Thyroid gland (tissue), 4 donors: ENCODE data around the gene CAVIN2. TPM values are rescaled to one million over a fixed set of nuclear protein-coding genes. Genes with fewer than 3 reads are reported as not detected.

Source experiments
- DNase-seq, 2 donors: peaks; one replicate each; pipeline ENCODE4 v3.0.0-alpha.2; 2019
- H3K27ac ChIP-seq, 3 donors: fragments of 200-600 bp; sonication (generic); 1 replicate in 2 of 3; 2 replicates in 1 of 3; pipeline ENCODE4 v1.5.1; 2016 to 2019; ENCODE audit warnings: mild to moderate bottlenecking in 1 of 3, moderate library complexity in 1 of 3
- H3K27me3 ChIP-seq: fragments of 200-600 bp; sonication (generic); one replicate; pipeline ENCODE4 v1.5.1; 2019
- H3K36me3 ChIP-seq, 2 donors: fragments of 200-600 bp; sonication (generic); one replicate each; pipeline ENCODE4 v1.5.1; 2016 to 2019
- H3K4me1 ChIP-seq, 2 donors: fragments of 200-600 bp; sonication (generic); one replicate each; pipeline ENCODE4 v1.5.1; 2017 to 2019
- H3K4me3 ChIP-seq, 3 donors: fragments of 200-600 bp; sonication (generic); replicated peaks in 1 of 3; 1 replicate in 2 of 3; 2 replicates in 1 of 3; pipeline ENCODE4 v1.5.1; 2016; ENCODE audit warnings: mild to moderate bottlenecking in 1 of 3
- H3K9me3 ChIP-seq: fragments of 200-600 bp; sonication (generic); one replicate; pipeline ENCODE4 v1.5.1; 2017
- CTCF ChIP-seq, 6 experiments: fragments of 200-600 bp in 3 of 6; fragments of 450-650 bp in 3 of 6; sonication (generic) in 3 of 6; IDR thresholded peaks; one replicate each; pipeline ENCODE4 v1.5.1; 2016 to 2019; ENCODE audit warnings: antibody characterized with exemption in 6 of 6, mild to moderate bottlenecking in 2 of 6, inconsistent platforms in 1 of 6, moderate library complexity in 1 of 6
- POLR2A ChIP-seq, 2 donors: fragments of 450-650 bp; IDR thresholded peaks; one replicate each; pipeline ENCODE4 v1.6.1; 2017; ENCODE audit warnings: antibody characterized with exemption in 2 of 2, mild to moderate bottlenecking in 2 of 2, moderate library complexity in 1 of 2
- WGBS, 2 donors: methylation state at CpG; one replicate each; pipeline ENCODE4 v1.1.5; 2017; 5-methylcytosine and 5-hydroxymethylcytosine counted together
- intact Hi-C: fragments of 100-400 bp; cut with DNase I; formaldehyde crosslinking; loops from one replicate; pipeline ENCODE4 v1.15.1; 2023
- total RNA-seq, 4 donors: library from RNA; depleted of rRNA; stranded (reverse); fragments of >200 nt; gene quantifications; one replicate each; pipeline ENCODE4 v1.2.3, GENCODE V29; 2016

The CAVIN2 gene
- total RNA-seq, 4 donors from 2014 or later = 86.2 to 149 (median 132) TPM

GRCh38 chr2:191860760-191861466 lies 14.0 kb upstream of the CAVIN2 start:
- Histone ChIP-seq H3K4me1 (peaks cover 9 to 15% of the 10 kb centered on the region in 2 donors), H3K36me3 (no peaks in the 10 kb centered on the region), H3K27ac (no peak overlapping the region), H3K4me3 (no peak overlapping the region), H3K27me3 (no peaks in the 10 kb centered on the region), H3K9me3 (no peaks in the 10 kb centered on the region)
- 96 to 98% methylated on average over 1 of the region's 1 CpG for WGBS, 2 donors
- TF ChIP-seq POLR2A (IDR thresholded peaks at IDR 0.05) (no peak), CTCF (IDR thresholded peaks at IDR 0.05) (no peak)
- no peak for DNase-seq
- intact Hi-C loops = no loop called here

- H3K36me3 ChIP-seq = no peaks in the 10 kb centered on the region
- 97 to 100% methylated on average over 1 of the region's 1 CpG for WGBS, 2 donors
- H3K4me3 ChIP-seq = no peak overlapping the region
- intact Hi-C loops = no loop called here
- H3K4me1 ChIP-seq = peaks cover 9 to 16% of the 10 kb centered on the region in 2 donors
- TF ChIP-seq CTCF (IDR thresholded peaks at IDR 0.05) (no peak), POLR2A (IDR thresholded peaks at IDR 0.05) (no peak)
- no peak overlapping the region for H3K27ac ChIP-seq
- no peaks in the 10 kb centered on the region for H3K9me3 ChIP-seq
- H3K27me3 ChIP-seq = no peaks in the 10 kb centered on the region
- no peak for DNase-seq
Observed at GRCh38 chr2:191859681-191860080, 12.8 kb upstream of the CAVIN2 start.

GRCh38 chr2:191857886-191858285 lies 11.0 kb upstream of the CAVIN2 start:
- DNase-seq = no peak
- WGBS, 2 donors = 81 to 86% methylated on average over 3 of the region's 3 CpGs
- no peak for TF ChIP-seq CTCF (IDR thresholded peaks at IDR 0.05)
- TF ChIP-seq POLR2A (IDR thresholded peaks at IDR 0.05) = no peak
- H3K9me3 ChIP-seq = no peaks in the 10 kb centered on the region
- no peak overlapping the region for H3K4me3 ChIP-seq
- no peaks in the 10 kb centered on the region for H3K27me3 ChIP-seq
- peaks cover 23% of the 10 kb centered on the region in 2 donors for H3K4me1 ChIP-seq
- H3K36me3 ChIP-seq = no peaks in the 10 kb centered on the region
- no peak overlapping the region for H3K27ac ChIP-seq
- intact Hi-C loops = no loop called here

GRCh38 chr2:191857259-191857805 lies 10.4 kb upstream of the CAVIN2 start:
- no peak for TF ChIP-seq CTCF (IDR thresholded peaks at IDR 0.05)
- TF ChIP-seq POLR2A (IDR thresholded peaks at IDR 0.05) = no peak
- 70 to 82% methylated on average over 2 of the region's 2 CpGs for WGBS, 2 donors
- H3K9me3 ChIP-seq = no peaks in the 10 kb centered on the region
- intact Hi-C loops = no loop called here
- H3K4me3 ChIP-seq = no peak overlapping the region
- DNase-seq = no peak
- H3K27ac ChIP-seq = peak overlapping the region in 1 of 3 donors; percentile 27
- H3K36me3 ChIP-seq = no peaks in the 10 kb centered on the region
- H3K27me3 ChIP-seq = no peaks in the 10 kb centered on the region
- H3K4me1 ChIP-seq = peaks cover 23% of the 10 kb centered on the region in 2 donors

GRCh38 chr2:191856111-191856876 lies 9.4 kb upstream of the CAVIN2 start:
- Histone ChIP-seq H3K4me3 (no peak overlapping the region), H3K27me3 (no peaks in the 10 kb centered on the region), H3K36me3 (no peaks in the 10 kb centered on the region), H3K4me1 (peaks cover 23 to 27% of the 10 kb centered on the region in 2 donors), H3K9me3 (no peaks in the 10 kb centered on the region), H3K27ac (peak overlapping the region in 1 of 3 donors; percentile 27)
- no peak for TF ChIP-seq POLR2A (IDR thresholded peaks at IDR 0.05)
- no peak for TF ChIP-seq CTCF (IDR thresholded peaks at IDR 0.05)
- no peak for DNase-seq
- intact Hi-C loops = no loop called here
- WGBS, 2 donors = 93 to 95% methylated on average over 7 of the region's 7 CpGs
